HG02588 (cell line): ENCODE measurements around the gene TBX15.

ENCODE experiments used
- ATAC-seq: cut with Tn5 transposase; IDR thresholded peaks from one replicate; pipeline ENCODE4 v1.9.1; 2021; ENCODE audit warnings: mild to moderate bottlenecking, moderate library complexity; ENCODE audit not compliant: unreplicated experiment

The TBX15 gene

GRCh38 chr1:118899340-118899739, 88.8 kb downstream of the TBX15 start:
- ATAC-seq = peak; percentile 51

DNA sequence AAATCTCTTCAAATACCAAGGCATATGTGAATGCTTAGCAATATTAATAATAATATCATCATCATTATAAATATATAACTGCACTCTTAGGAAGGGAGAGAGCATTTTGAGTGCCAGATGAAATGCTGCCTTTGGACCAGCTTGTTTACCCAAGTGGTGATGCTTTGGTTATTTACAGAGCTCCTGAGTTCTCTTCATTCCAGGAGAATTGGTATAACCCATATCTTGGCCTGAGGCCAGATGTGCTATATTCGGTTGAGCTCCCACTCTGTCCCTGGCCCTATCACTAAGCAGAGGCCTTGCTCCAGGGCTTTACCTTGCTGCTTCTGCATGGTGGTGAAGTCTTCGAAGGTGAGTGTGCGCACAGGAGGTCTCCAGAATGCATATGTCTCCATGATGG, 89.4 kb downstream of the TBX15 start:
- ATAC-seq = no peak

- no peak for ATAC-seq
Measured at GRCh38 chr1:118896416-118896815, 91.7 kb downstream of the TBX15 start.

- no peak for ATAC-seq
Measured at GRCh38 chr1:118894836-118895235, 93.3 kb downstream of the TBX15 start.

GRCh38 chr1:118890851-118891384, 97.2 kb downstream of the TBX15 start:
- no peak for ATAC-seq

GRCh38 chr1:118884946-118885345, 103.2 kb downstream of the TBX15 start:
- ATAC-seq = no peak

DNA sequence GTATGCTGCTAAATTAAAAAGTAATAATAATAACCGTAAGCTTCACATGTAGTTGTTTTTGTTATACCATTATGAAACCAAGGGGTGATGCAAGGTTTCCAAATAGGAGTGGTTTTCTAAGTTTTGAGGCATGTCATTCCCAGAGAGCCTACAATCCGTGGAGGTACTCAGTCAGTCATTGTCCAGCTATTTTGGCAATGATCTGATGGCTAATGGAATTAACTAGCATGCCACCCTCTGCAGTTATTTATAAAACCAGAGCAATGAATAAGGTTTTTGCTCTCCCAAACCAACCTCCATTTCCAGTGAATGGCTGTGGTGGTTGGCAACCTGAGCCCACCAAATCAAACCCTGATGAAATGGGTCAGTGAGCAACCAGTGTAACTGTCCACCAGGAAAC, 106.4 kb downstream of the TBX15 start:
- ATAC-seq = no peak

GRCh38 chr1:118878661-118879060, 109.5 kb downstream of the TBX15 start:
- ATAC-seq = no peak

DNA sequence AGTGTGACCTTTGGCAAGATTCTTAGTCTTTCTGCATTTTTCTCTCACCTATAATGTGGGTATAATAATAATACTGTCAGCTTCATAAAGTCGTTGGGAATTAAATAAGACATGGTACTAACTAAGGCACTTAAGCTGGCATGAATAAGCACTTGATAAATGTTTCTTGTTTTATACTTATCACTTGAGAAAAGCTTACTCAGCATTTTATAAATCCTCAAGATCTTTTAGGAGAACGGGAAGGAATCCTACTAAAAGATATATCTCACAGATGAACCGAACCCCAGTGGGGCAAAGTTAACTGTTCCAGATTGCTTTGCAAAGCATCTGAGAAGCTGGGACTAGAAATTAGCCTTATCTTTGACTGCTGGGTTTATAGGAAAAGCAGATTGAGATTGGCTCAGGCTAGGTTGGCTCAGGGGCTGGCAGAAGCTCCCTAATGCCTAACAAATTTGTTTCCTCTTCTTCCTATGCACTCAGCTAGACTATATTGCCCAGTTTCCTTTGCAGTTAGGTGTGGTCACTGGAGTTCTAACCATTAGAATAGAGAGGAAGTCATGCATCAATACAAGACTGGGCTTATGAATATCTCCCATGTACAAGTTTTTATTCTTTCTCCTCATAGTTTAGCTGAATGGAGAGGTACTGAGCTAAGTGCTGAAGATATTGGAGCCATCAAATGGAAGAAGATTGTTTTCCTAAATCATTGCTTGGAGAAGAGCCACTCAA, 110.3 kb downstream of the TBX15 start:
- ATAC-seq = no peak

- no peak for ATAC-seq
Measured at GRCh38 chr1:118871582-118872171, 116.5 kb downstream of the TBX15 start.

DNA sequence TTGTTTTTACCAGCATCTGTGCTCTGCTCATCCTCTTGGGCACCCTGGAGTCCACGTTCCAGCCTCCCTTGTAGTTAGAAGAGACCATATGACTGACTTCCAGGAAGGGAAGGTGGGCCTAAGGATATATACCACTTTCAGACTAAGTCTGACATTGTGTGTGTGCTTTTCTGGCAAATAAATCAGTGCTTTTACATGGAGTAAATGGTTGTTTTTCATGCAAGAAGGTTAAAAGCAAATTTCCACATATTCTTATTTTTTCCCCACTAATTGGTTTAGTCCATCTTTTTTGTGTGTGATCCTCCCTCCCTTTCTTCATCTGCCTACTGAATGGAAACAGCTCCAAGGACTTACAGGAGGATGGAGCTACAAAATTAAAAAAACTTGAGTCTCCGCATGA, 119.8 kb downstream of the TBX15 start:
- ATAC-seq = no peak

- ATAC-seq = no peak
Measured at GRCh38 chr1:118866330-118866729, 121.8 kb downstream of the TBX15 start.

DNA sequence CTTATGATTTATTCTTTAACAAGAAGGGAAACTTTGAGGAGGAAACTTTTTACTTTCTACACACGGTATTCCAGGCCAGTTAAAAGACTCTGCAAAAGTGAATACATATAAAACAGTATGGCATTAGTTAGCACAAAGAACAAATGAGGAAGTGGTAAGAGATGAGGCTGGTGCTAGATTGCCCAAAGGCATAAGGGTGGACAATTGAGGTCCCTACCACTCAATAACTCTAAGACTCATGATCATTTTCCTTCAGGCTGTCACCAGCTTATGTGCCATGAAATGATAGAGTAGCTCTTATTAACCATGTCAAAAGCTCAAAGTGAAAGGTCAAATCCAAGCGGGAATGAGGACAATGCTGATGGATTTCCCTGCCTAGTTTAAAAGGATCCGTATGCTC, 124.5 kb downstream of the TBX15 start:
- no peak for ATAC-seq

DNA sequence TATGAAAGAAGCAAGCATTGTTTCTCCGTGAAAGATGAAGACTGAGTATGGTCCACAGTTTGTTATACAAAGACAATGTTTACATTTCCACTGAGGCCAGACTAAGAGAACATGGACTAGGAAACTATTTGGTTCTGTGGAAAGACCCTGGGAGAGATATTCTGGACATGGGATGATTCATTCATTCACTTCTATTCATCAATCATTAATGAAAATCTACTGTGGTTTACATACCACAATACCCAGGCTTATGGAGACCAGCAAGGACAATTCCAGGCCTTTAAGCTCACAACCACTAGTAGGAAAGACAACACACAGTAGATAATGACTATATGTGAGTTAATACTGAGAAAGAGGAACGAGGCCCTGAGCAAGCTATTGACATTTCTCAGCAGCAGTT, 125.4 kb downstream of the TBX15 start:
- no peak for ATAC-seq

DNA sequence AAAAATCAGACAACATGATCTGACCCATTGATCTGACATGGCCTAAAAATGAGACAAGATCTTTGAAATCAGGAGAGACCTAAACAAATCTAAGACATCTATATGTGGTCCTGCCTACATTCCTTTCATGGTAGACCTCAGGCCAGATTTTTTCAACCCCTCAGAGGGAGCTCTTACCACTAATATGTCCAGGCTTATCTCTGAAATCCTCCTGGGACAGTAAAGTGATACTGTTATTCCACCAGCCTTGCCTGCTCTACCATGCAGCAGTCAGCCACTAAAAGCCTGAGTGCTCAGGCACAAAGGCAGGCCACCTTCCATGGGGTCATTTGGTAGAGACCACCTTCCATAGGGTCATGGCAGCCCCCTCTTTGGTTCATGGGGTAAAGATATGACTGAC, 126.9 kb downstream of the TBX15 start:
- no peak for ATAC-seq

- ATAC-seq = no peak
Measured at GRCh38 chr1:118859999-118860398, 128.1 kb downstream of the TBX15 start.

- no peak for ATAC-seq
Measured at GRCh38 chr1:118846443-118846842, 141.7 kb downstream of the TBX15 start.

DNA sequence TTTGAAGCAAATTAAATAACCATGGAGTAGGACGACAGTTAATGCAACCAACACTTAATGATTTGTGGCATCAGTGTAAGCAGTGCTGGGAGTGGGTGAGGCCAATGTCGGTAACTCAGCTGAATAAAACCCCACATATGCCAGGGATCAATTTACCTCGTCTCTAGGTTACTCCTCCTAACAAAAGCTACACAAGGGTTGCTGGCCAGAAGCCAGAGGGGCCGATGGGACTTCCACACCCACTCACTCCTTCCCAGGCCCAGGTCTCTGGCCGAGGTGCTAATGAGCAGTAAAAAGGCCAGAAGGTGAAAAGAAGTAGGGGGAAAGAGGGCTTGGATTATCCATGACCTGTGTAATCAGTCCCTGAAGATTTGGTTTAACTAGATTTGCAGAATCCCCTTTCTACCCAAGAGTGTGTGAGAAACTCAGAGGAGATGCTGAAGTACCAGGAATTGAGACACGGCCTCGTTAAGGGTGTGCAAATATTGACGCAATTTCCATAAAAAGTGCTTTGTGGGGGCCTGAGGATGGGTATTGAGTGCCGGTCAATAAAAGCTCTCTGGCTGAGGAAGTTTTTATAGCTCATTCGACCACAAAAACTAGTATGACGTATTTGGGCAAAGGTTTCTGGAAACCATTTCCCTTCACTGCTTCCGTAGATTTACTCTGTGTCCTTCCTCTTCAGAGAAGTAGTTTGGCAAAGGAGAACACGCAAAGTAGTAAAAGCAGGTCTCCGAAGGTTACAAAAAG, 145.5 kb downstream of the TBX15 start:
- ATAC-seq = no peak

DNA sequence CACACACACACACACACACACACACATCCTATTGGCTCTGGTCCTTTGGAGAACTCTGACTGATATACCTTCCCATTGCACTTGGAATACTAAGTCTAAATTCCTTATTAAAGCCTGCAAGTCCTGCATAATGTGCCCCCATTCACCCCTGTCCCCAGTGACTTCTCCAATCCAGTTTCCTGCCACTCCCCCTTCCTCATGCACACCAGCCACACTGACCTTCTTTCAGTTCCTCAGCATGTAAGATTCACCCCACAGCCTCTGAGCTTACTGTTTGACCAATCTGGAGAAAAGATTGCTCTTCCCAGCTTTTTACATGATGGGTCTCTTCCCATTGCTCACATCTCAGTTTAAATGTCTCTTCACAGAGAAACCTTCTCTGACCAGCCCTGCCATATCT, 146.6 kb downstream of the TBX15 start:
- no peak for ATAC-seq
